SK-N-SH treated with all-trans-retinoic acid at 6 μM for 48 hours (cell line): Measurements from ENCODE around the gene DCAF15.

Source experiments
- CSDC2 ChIP-seq: fragments of 250-450 bp; sonication (Bioruptor Pico); IDR thresholded peaks from 2 replicates; pipeline ENCODE4 v1.5.0; 2020; ENCODE audit warnings: mild to moderate bottlenecking, moderate library complexity
- RARB ChIP-seq: fragments of 250-450 bp; sonication (Bioruptor Pico); IDR thresholded peaks from 2 replicates; pipeline ENCODE4 v1.8.0; 2021; ENCODE audit warnings: mild to moderate bottlenecking, moderate library complexity
- SNAI2 ChIP-seq: fragments of 250-450 bp; sonication (Bioruptor Pico); IDR thresholded peaks from 2 replicates; pipeline ENCODE4 v1.5.0; 2020; ENCODE audit warnings: mild to moderate bottlenecking, moderate library complexity
- TCF4 ChIP-seq: fragments of 250-450 bp; sonication (Bioruptor Pico); IDR thresholded peaks from 2 replicates; pipeline ENCODE4 v1.8.0; 2021; ENCODE audit warnings: mild to moderate bottlenecking, moderate library complexity, borderline replicate concordance
- TOX ChIP-seq: fragments of 250-450 bp; sonication (Bioruptor Pico); IDR thresholded peaks from 2 replicates; pipeline ENCODE4 v1.8.0; 2021; ENCODE audit warnings: mild to moderate bottlenecking, moderate library complexity, borderline replicate concordance
- ZC3H10 ChIP-seq: fragments of 250-450 bp; sonication (Bioruptor Pico); IDR thresholded peaks from 2 replicates; pipeline ENCODE4 v1.5.1; 2021; ENCODE audit warnings: mild to moderate bottlenecking, moderate library complexity
- ZFP30 ChIP-seq: fragments of 450-650 bp; formaldehyde crosslinking; IDR thresholded peaks from 2 replicates; pipeline ENCODE4 v1.5.0; 2022; ENCODE audit warnings: mild to moderate bottlenecking, moderate library complexity
- ZNF565 ChIP-seq: fragments of 450-650 bp; formaldehyde crosslinking; conservative IDR thresholded peaks from 2 replicates; pipeline ENCODE4 v1.5.0; 2020; ENCODE audit warnings: low read depth, mild to moderate bottlenecking, moderate library complexity
- ZNF8 ChIP-seq: fragments of 450-650 bp; formaldehyde crosslinking; IDR thresholded peaks from 2 replicates; pipeline ENCODE4 v1.5.0; 2020; ENCODE audit warnings: mild to moderate bottlenecking, moderate library complexity
- TF ChIP-seq, protein P1 (sequence below): fragments of 250-450 bp; sonication (Bioruptor Pico); IDR thresholded peaks from 2 replicates; pipeline ENCODE4 v1.5.0; 2020; ENCODE audit warnings: mild to moderate bottlenecking, moderate library complexity
- TF ChIP-seq, protein P2 (sequence below): fragments of 250-450 bp; sonication (Bioruptor Pico); IDR thresholded peaks from 2 replicates; pipeline ENCODE4 v1.8.0; 2020; ENCODE audit warnings: mild to moderate bottlenecking, moderate library complexity, borderline replicate concordance

DNA sequence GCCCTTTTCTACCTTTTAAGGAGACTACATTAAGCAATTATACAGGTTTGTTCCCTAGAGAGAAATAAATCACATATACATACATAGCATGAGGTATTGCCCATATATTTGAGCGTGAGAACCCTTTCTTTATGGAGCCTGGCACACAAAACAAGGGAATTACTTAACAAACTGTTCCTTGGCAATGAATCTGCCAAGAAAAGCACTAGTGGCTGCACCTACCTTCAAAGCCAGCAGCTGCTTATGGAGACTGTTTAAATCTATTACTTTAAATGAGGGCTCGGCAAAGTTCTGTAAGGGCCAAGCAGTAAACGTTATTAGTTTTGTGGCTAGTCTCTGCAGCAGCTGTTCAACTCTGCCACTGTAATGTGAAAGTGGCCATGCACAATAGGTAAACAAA, 46.8 kb downstream of the DCAF15 start:
- TF ChIP-seq, protein P1, sequence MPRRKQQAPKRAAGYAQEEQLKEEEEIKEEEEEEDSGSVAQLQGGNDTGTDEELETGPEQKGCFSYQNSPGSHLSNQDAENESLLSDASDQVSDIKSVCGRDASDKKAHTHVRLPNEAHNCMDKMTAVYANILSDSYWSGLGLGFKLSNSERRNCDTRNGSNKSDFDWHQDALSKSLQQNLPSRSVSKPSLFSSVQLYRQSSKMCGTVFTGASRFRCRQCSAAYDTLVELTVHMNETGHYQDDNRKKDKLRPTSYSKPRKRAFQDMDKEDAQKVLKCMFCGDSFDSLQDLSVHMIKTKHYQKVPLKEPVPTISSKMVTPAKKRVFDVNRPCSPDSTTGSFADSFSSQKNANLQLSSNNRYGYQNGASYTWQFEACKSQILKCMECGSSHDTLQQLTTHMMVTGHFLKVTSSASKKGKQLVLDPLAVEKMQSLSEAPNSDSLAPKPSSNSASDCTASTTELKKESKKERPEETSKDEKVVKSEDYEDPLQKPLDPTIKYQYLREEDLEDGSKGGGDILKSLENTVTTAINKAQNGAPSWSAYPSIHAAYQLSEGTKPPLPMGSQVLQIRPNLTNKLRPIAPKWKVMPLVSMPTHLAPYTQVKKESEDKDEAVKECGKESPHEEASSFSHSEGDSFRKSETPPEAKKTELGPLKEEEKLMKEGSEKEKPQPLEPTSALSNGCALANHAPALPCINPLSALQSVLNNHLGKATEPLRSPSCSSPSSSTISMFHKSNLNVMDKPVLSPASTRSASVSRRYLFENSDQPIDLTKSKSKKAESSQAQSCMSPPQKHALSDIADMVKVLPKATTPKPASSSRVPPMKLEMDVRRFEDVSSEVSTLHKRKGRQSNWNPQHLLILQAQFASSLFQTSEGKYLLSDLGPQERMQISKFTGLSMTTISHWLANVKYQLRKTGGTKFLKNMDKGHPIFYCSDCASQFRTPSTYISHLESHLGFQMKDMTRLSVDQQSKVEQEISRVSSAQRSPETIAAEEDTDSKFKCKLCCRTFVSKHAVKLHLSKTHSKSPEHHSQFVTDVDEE (CRISPR knock-in tag), result no peak
- TF ChIP-seq, protein P2, sequence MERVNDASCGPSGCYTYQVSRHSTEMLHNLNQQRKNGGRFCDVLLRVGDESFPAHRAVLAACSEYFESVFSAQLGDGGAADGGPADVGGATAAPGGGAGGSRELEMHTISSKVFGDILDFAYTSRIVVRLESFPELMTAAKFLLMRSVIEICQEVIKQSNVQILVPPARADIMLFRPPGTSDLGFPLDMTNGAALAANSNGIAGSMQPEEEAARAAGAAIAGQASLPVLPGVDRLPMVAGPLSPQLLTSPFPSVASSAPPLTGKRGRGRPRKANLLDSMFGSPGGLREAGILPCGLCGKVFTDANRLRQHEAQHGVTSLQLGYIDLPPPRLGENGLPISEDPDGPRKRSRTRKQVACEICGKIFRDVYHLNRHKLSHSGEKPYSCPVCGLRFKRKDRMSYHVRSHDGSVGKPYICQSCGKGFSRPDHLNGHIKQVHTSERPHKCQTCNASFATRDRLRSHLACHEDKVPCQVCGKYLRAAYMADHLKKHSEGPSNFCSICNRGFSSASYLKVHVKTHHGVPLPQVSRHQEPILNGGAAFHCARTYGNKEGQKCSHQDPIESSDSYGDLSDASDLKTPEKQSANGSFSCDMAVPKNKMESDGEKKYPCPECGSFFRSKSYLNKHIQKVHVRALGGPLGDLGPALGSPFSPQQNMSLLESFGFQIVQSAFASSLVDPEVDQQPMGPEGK (CRISPR knock-in tag), result no peak
- TF ChIP-seq ZNF565 (no peak), SNAI2 (CRISPR knock-in tag) (no peak), ZNF8 (no peak), RARB (CRISPR knock-in tag) (no peak), TOX (CRISPR knock-in tag) (no peak), ZFP30 (CRISPR knock-in tag) (no peak), ZC3H10 (no peak), CSDC2 (CRISPR knock-in tag) (no peak), TCF4 (CRISPR knock-in tag) (no peak)
